Measurements from ENCODE around the gene RPS19BP1. TPM values are rescaled to one million over a fixed set of nuclear protein-coding genes. Genes with fewer than 3 reads are reported as not detected.

Gene RPS19BP1
- total RNA-seq, 1 experiment from 2014 or later: 80.4 TPM

DNA sequence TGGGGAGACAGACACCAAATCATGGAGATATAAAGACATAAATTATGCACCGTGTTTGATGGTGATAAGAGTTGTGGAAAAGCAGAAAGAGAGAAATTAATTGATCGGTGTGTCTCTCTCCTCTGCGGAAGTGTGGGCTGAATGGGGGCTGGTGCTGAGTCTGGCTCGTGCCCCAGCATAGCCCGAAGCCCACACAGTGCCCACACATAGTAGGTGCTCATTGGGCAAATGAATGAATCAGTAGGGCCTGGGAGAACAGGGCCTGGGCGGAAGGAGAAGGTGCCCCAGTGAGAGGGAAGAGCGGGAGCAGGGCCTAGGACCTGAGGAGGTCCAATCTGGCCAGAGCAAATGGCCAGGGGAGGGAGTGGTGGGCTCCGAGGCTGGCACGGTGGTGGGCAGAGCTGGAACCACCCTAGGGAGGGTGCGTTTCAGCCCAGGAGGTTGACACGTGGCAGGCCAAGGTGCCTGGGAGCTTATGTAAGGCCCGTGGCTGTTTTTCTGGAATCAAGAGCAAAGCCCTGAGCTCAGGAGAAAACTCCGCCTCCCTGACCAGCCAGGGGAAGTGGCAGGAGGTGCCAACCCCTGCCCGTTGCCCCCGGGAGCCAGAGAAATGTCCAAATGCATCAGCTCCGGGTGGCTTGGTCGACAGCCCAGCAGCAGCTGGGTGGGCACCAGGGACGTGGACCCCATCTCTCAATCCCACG lies 35.9 kb upstream of the RPS19BP1 start:
- no peak overlapping the region for H3K4me2 ChIP-seq (ENCODE audit: low read length)
- POLR2A ChIA-PET: no interaction called here
- BruUV-seq (replicated peaks): no TSS peak
- CTCF ChIA-PET: no interaction called here
- H3K36me3 ChIP-seq (ENCODE audit: control insufficient read depth in 1 of 2, insufficient read depth in 2 of 2, low read length in 2 of 2): no peaks in the 10 kb centered on the region
- H3K9me3 ChIP-seq (ENCODE audit: control insufficient read depth in 1 of 2, insufficient read depth in 1 of 2, low read depth in 1 of 2, low read length in 2 of 2): peaks cover 0 to 3% of the 10 kb centered on the region in 2 experiments; a peak in 1 of 4 replicates
- peaks cover 0 to 5% of the 10 kb centered on the region in 2 experiments; a peak in 2 of 4 replicates for H3K4me1 ChIP-seq (ENCODE audit: control insufficient read depth in 1 of 2, insufficient read depth in 2 of 2, low read length in 2 of 2)
- H3K4me3 ChIP-seq (replicated peaks in 1 of 2; ENCODE audit: low read depth in 1 of 2, low read length in 2 of 2): no peak overlapping the region
- H3K27me3 ChIP-seq (ENCODE audit: insufficient read depth, low read length): no peaks in the 10 kb centered on the region
- TF ChIP-seq EGR1 (IDR thresholded peaks at IDR 0.05; ENCODE audit: low read depth) (no peak), TCF7L2 (IDR thresholded peaks at IDR 0.05; ENCODE audit: borderline replicate concordance, extremely low read depth, insufficient read depth, insufficient read length) (no peak), POLR2AphosphoS5 (IDR thresholded peaks at IDR 0.05; ENCODE audit: low read depth, low read length) (no peak), POLR2A (IDR thresholded peaks at IDR 0.05; ENCODE audit: borderline replicate concordance, extremely low read depth, insufficient read depth, insufficient read length) (no peak), JUND (IDR thresholded peaks at IDR 0.05) (no peak)
- TF ChIP-seq, protein P1, sequence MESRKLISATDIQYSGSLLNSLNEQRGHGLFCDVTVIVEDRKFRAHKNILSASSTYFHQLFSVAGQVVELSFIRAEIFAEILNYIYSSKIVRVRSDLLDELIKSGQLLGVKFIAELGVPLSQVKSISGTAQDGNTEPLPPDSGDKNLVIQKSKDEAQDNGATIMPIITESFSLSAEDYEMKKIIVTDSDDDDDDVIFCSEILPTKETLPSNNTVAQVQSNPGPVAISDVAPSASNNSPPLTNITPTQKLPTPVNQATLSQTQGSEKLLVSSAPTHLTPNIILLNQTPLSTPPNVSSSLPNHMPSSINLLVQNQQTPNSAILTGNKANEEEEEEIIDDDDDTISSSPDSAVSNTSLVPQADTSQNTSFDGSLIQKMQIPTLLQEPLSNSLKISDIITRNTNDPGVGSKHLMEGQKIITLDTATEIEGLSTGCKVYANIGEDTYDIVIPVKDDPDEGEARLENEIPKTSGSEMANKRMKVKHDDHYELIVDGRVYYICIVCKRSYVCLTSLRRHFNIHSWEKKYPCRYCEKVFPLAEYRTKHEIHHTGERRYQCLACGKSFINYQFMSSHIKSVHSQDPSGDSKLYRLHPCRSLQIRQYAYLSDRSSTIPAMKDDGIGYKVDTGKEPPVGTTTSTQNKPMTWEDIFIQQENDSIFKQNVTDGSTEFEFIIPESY (IDR thresholded peaks at IDR 0.05; ENCODE audit: extremely low read depth, insufficient replicate concordance, low read length): no peak
- TF ChIP-seq, protein P2, sequence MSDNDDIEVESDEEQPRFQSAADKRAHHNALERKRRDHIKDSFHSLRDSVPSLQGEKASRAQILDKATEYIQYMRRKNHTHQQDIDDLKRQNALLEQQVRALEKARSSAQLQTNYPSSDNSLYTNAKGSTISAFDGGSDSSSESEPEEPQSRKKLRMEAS (IDR thresholded peaks at IDR 0.05): no peak
- DNase-seq (ENCODE audit: low read depth, low spot score): no peak
- no peaks in the 10 kb centered on the region for H4K20me1 ChIP-seq (ENCODE audit: insufficient read depth)
- RAD21 ChIA-PET (ENCODE audit: low non-redundant PET in 1 of 2, low total read pairs in 2 of 2, uncharacterized antibody in 2 of 2, unreplicated experiment in 2 of 2): no interaction called here
- no peak overlapping the region for H2AFZ ChIP-seq (ENCODE audit: low read depth, low read length, poor library complexity, severe bottlenecking)
- no peaks in the 10 kb centered on the region for H3K79me2 ChIP-seq (ENCODE audit: insufficient read depth, low read length)
- intact Hi-C loops (cut with micrococcal nuclease): no loop called here
- H3K27ac ChIP-seq (ENCODE audit: low read depth, low read length): no peak overlapping the region
- ATAC-seq: no peak
- no peak overlapping the region for H3K9ac ChIP-seq (ENCODE audit: low read length)
- H3K9me2 ChIP-seq (ENCODE audit: insufficient read depth): no peaks in the 10 kb centered on the region
